ENCODE data around the gene THY1.

The THY1 gene

DNA sequence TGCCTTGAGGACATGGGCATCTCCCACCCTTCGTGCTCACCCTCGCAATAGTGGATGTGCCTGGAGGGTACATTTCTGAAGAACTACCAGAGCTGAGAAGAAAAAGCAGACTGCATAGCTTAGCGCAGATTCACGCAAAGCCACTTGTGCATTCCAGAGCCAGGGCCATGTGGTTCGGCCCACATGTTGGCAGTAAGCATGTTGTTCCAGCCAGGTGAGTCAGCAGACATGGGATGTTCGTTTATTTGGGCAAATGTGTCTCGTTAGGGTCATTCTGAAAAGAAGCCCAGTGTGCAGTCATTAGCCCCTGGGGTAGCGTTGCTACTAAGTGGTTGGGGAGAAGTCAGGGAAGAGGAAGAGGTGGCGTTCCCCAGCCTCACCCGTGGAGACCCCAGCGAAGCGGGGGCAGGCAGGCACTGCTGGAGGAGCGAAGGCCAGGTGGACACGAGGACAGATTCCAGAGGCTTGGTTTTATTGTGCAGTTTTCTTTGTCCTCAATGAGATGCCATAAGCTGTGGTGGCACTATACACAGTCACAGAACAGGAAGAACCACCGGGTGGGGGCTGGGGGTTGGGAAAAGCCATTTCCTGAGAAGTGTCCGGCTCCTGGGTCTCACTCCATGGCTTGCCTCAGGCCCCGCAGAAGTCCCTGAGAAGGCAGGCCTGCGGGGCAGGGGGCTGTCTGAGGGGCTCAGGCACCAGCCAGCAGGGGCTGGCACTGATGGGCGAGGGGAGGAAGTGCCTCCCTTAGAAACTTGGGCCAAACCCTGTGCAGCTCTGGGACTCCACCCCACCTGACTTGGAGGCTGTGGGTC, 5.0 kb downstream of the THY1 start:
- TF ChIP-seq PKNOX1 (IDR thresholded peaks at IDR 0.05) = no peak
- no peak for TF ChIP-seq BHLHE40 (IDR thresholded peaks at IDR 0.05; ENCODE audit: borderline replicate concordance)
- no peak for TF ChIP-seq L3MBTL2 (conservative IDR thresholded peaks at IDR 0.05)
- no peak for TF ChIP-seq ARNT (IDR thresholded peaks at IDR 0.05)
- TF ChIP-seq FOXM1 (IDR thresholded peaks at IDR 0.05; ENCODE audit: borderline replicate concordance) = no peak
- no peak for TF ChIP-seq TARDBP (IDR thresholded peaks at IDR 0.05)
- no peak for TF ChIP-seq NFRKB (IDR thresholded peaks at IDR 0.05)
- no peak for TF ChIP-seq LEF1 (IDR thresholded peaks at IDR 0.05; ENCODE audit: borderline replicate concordance)
- no peak for TF ChIP-seq SP1 (IDR thresholded peaks at IDR 0.05)
- TF ChIP-seq SUZ12 (IDR thresholded peaks at IDR 0.05) = no peak
- no peak for TF ChIP-seq ZNF384 (IDR thresholded peaks at IDR 0.05)
- no peak for TF ChIP-seq ELF4 (IDR thresholded peaks at IDR 0.05)
- no peak for TF ChIP-seq FOXK2 (IDR thresholded peaks at IDR 0.05)
- TF ChIP-seq FOXA1 (IDR thresholded peaks at IDR 0.05) = no peak
- TF ChIP-seq CTBP1 (IDR thresholded peaks at IDR 0.05; ENCODE audit: borderline replicate concordance) = no peak
- no peak for TF ChIP-seq HDGF (IDR thresholded peaks at IDR 0.05; ENCODE audit: borderline replicate concordance)
- CTCF ChIA-PET = no interaction called here
- DNase-seq (ENCODE audit: extremely low spot score) = no peak
- POLR2A ChIA-PET = no interaction called here

- TF ChIP-seq LEF1 (IDR thresholded peaks at IDR 0.05; ENCODE audit: borderline replicate concordance) (no peak), FOXM1 (IDR thresholded peaks at IDR 0.05; ENCODE audit: borderline replicate concordance) (no peak), ELF4 (IDR thresholded peaks at IDR 0.05) (no peak), TARDBP (IDR thresholded peaks at IDR 0.05) (no peak), CTBP1 (IDR thresholded peaks at IDR 0.05; ENCODE audit: borderline replicate concordance) (no peak), HDGF (IDR thresholded peaks at IDR 0.05; ENCODE audit: borderline replicate concordance) (no peak), ARNT (IDR thresholded peaks at IDR 0.05) (no peak), FOXA1 (IDR thresholded peaks at IDR 0.05) (no peak), FOXK2 (IDR thresholded peaks at IDR 0.05) (no peak), ZNF384 (IDR thresholded peaks at IDR 0.05) (no peak), SUZ12 (IDR thresholded peaks at IDR 0.05) (no peak), BHLHE40 (IDR thresholded peaks at IDR 0.05; ENCODE audit: borderline replicate concordance) (no peak), PKNOX1 (IDR thresholded peaks at IDR 0.05) (no peak), NFRKB (IDR thresholded peaks at IDR 0.05) (no peak), SP1 (IDR thresholded peaks at IDR 0.05) (no peak), L3MBTL2 (conservative IDR thresholded peaks at IDR 0.05) (no peak)
- POLR2A ChIA-PET = interaction anchor here (0.8 kb wide), 1 partner anchor 12 kb away, joined by 3 read pairs; no protein-coding TSS in a partner anchor
- CTCF ChIA-PET = no interaction called here
- DNase-seq (ENCODE audit: extremely low spot score) = no peak
Observed at GRCh38 chr11:119416606-119417580, 6.1 kb downstream of the THY1 start.

DNA sequence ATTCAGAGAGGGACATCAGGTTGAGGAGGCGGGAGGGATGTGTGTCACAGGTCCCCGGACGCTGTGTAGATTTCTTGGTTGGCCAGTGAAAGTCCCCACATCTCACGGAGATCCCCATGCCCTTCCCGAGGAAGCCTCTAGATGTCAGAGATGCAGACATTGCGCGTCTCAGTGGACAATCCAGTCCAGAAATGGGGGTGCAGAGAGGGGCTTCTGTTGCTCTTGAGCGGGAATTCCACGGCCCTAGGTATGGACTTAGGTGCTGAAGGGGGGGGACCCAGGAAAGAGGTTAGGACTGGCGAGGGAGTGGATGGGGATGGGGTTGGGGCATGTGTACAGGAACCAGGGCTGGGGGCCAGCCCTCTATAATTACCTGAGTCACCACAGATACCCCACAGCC, 7.0 kb downstream of the THY1 start:
- ChIA-PET CTCF (no interaction called here), POLR2A (no interaction called here)
- TF ChIP-seq PKNOX1 (IDR thresholded peaks at IDR 0.05) (no peak), FOXM1 (IDR thresholded peaks at IDR 0.05; ENCODE audit: borderline replicate concordance) (no peak), FOXK2 (IDR thresholded peaks at IDR 0.05) (no peak), NFRKB (IDR thresholded peaks at IDR 0.05) (no peak)
- DNase-seq (ENCODE audit: extremely low spot score) = no peak

- no peak for DNase-seq (ENCODE audit: extremely low spot score)
- TF ChIP-seq SUZ12 (IDR thresholded peaks at IDR 0.05) (no peak), TARDBP (IDR thresholded peaks at IDR 0.05) (no peak), SP1 (IDR thresholded peaks at IDR 0.05) (no peak), ZNF384 (IDR thresholded peaks at IDR 0.05) (no peak), L3MBTL2 (conservative IDR thresholded peaks at IDR 0.05) (no peak), HDGF (IDR thresholded peaks at IDR 0.05; ENCODE audit: borderline replicate concordance) (no peak), CTBP1 (IDR thresholded peaks at IDR 0.05; ENCODE audit: borderline replicate concordance) (no peak), ARNT (IDR thresholded peaks at IDR 0.05) (no peak), NFRKB (IDR thresholded peaks at IDR 0.05) (no peak), BHLHE40 (IDR thresholded peaks at IDR 0.05; ENCODE audit: borderline replicate concordance) (no peak), FOXM1 (IDR thresholded peaks at IDR 0.05; ENCODE audit: borderline replicate concordance) (no peak), ELF4 (IDR thresholded peaks at IDR 0.05) (no peak), FOXK2 (IDR thresholded peaks at IDR 0.05) (no peak)
- ChIA-PET CTCF (no interaction called here), POLR2A (no interaction called here)
Observed at GRCh38 chr11:119415517-119415916, 7.5 kb downstream of the THY1 start.

- ChIA-PET CTCF (interaction anchor here (0.7 kb wide), 1 partner anchor 40 kb away, joined by 3 read pairs; no protein-coding TSS in a partner anchor), POLR2A (no interaction called here)
- TF ChIP-seq FOXM1 (IDR thresholded peaks at IDR 0.05; ENCODE audit: borderline replicate concordance) = no peak
- no peak for TF ChIP-seq FOXK2 (IDR thresholded peaks at IDR 0.05)
- no peak for TF ChIP-seq FOXA1 (IDR thresholded peaks at IDR 0.05)
- no peak for TF ChIP-seq SUZ12 (IDR thresholded peaks at IDR 0.05)
- no peak for TF ChIP-seq BHLHE40 (IDR thresholded peaks at IDR 0.05; ENCODE audit: borderline replicate concordance)
- DNase-seq (ENCODE audit: extremely low spot score) = no peak
Observed at GRCh38 chr11:119414734-119415133, 8.2 kb downstream of the THY1 start.
